Stomach smooth muscle (tissue), 2 donors: ENCODE data around the gene ZFP91.
A peak's percentile ranks its signal among the peaks of the same experiment; 100 is the strongest.

Experiments
- H3K27ac ChIP-seq: one replicate; pipeline ENCODE4 v1.7.0; 2013; ENCODE audit warnings: mild to moderate bottlenecking, low read length, inconsistent platforms
- H3K27me3 ChIP-seq, 2 donors: one replicate each; pipeline ENCODE4 v1.7.0; 2013; ENCODE audit warnings: low read length in 2 of 2; ENCODE audit not compliant: insufficient read depth in 2 of 2, control insufficient read depth in 1 of 2
- H3K36me3 ChIP-seq, 2 donors: one replicate each; pipeline ENCODE4 v1.7.0; 2013; ENCODE audit warnings: low read length in 2 of 2; ENCODE audit not compliant: control insufficient read depth in 2 of 2, insufficient read depth in 2 of 2
- H3K4me1 ChIP-seq: one replicate; pipeline ENCODE4 v1.7.0; 2013; ENCODE audit warnings: low read length; ENCODE audit not compliant: control insufficient read depth, insufficient read depth
- H3K4me3 ChIP-seq, 2 donors: one replicate each; pipeline ENCODE4 v1.7.0; 2013; ENCODE audit warnings: low read length in 2 of 2
- H3K9ac ChIP-seq, 2 donors: one replicate each; pipeline ENCODE4 v1.7.0; 2013; ENCODE audit warnings: low read length in 2 of 2, mild to moderate bottlenecking in 1 of 2
- H3K9me3 ChIP-seq, 2 donors: one replicate each; pipeline ENCODE4 v1.7.0; 2013; ENCODE audit warnings: low read length in 2 of 2; ENCODE audit not compliant: control insufficient read depth in 2 of 2
- donor health status: healthy.
- donor health status: Pancreatic carcinoma.

Gene ZFP91

GRCh38 chr11:58609723-58610122 lies 30.9 kb downstream of the ZFP91 start:
- no peak overlapping the region for H3K27ac ChIP-seq
- H3K27me3 ChIP-seq: no peaks in the 10 kb centered on the region
- H3K9ac ChIP-seq: no peak overlapping the region
- H3K4me3 ChIP-seq: no peak overlapping the region
- no peaks in the 10 kb centered on the region for H3K9me3 ChIP-seq
- no peaks in the 10 kb centered on the region for H3K4me1 ChIP-seq
- peaks cover 24 to 43% of the 10 kb centered on the region in 2 donors for H3K36me3 ChIP-seq

- no peaks in the 10 kb centered on the region for H3K27me3 ChIP-seq
- no peaks in the 10 kb centered on the region for H3K4me1 ChIP-seq
- H3K9me3 ChIP-seq: no peaks in the 10 kb centered on the region
- peaks cover 40 to 64% of the 10 kb centered on the region in 2 donors for H3K36me3 ChIP-seq
- no peak overlapping the region for H3K9ac ChIP-seq
- H3K4me3 ChIP-seq: no peak overlapping the region
- H3K27ac ChIP-seq: no peak overlapping the region
Measured at GRCh38 chr11:58613228-58613627, 34.4 kb downstream of the ZFP91 start.

- Histone ChIP-seq H3K36me3 (peaks cover 38 to 61% of the 10 kb centered on the region in 2 donors), H3K4me3 (no peak overlapping the region), H3K27me3 (no peaks in the 10 kb centered on the region), H3K9me3 (no peaks in the 10 kb centered on the region), H3K27ac (no peak overlapping the region), H3K4me1 (no peaks in the 10 kb centered on the region), H3K9ac (no peak overlapping the region)
Measured at GRCh38 chr11:58615559-58615958, 36.7 kb downstream of the ZFP91 start.

- Histone ChIP-seq H3K9me3 (no peaks in the 10 kb centered on the region), H3K9ac (no peak overlapping the region), H3K4me1 (no peaks in the 10 kb centered on the region), H3K27ac (no peak overlapping the region), H3K27me3 (no peaks in the 10 kb centered on the region), H3K36me3 (peaks cover 36 to 52% of the 10 kb centered on the region in 2 donors), H3K4me3 (no peak overlapping the region)
Measured at GRCh38 chr11:58616594-58616993, 37.7 kb downstream of the ZFP91 start.

- H3K27ac ChIP-seq: no peak overlapping the region
- H3K36me3 ChIP-seq: peaks cover 26 to 44% of the 10 kb centered on the region in 2 donors
- H3K9me3 ChIP-seq: no peaks in the 10 kb centered on the region
- H3K4me3 ChIP-seq: no peak overlapping the region
- H3K9ac ChIP-seq: no peak overlapping the region
- H3K27me3 ChIP-seq: no peaks in the 10 kb centered on the region
- H3K4me1 ChIP-seq: no peaks in the 10 kb centered on the region
Measured at GRCh38 chr11:58617976-58618557, 39.2 kb downstream of the ZFP91 start.

GRCh38 chr11:58621586-58622262 lies 42.9 kb downstream of the ZFP91 start:
- H3K27ac ChIP-seq: no peak overlapping the region
- H3K4me1 ChIP-seq: no peaks in the 10 kb centered on the region
- H3K36me3 ChIP-seq: peaks cover 26 to 35% of the 10 kb centered on the region in 2 donors
- H3K9ac ChIP-seq: peak overlapping the region in 1 of 2 donors; percentile 13
- H3K27me3 ChIP-seq: no peaks in the 10 kb centered on the region
- H3K9me3 ChIP-seq: no peaks in the 10 kb centered on the region
- H3K4me3 ChIP-seq: no peak overlapping the region

GRCh38 chr11:58622344-58622743 lies 43.5 kb downstream of the ZFP91 start, which contains the start of gene CNTF:
Gene CNTF (plus strand): TSS chr11:58622665. CDS start chr11:58622753, 88 bp downstream.
- Histone ChIP-seq H3K9me3 (no peaks in the 10 kb centered on the region), H3K9ac (peak within 1 kb of the TSS in 1 of 2 donors; percentile 13), H3K27me3 (no peaks in the 10 kb centered on the region), H3K36me3 (peaks cover 20 to 29% of the 10 kb centered on the region in 2 donors), H3K4me3 (no peak within 1 kb of the TSS), H3K27ac (peak within 1 kb of the TSS; percentile 20), H3K4me1 (no peaks in the 10 kb centered on the region)

- H3K27ac ChIP-seq: no peak overlapping the region
Measured at GRCh38 chr11:58625086-58625485, 46.2 kb downstream of the ZFP91 start.

GRCh38 chr11:58625826-58626460 lies 47.1 kb downstream of the ZFP91 start:
- Histone ChIP-seq H3K9me3 (no peaks in the 10 kb centered on the region), H3K4me3 (no peak overlapping the region), H3K9ac (no peak overlapping the region), H3K27ac (no peak overlapping the region), H3K4me1 (no peaks in the 10 kb centered on the region), H3K36me3 (peaks cover 14 to 16% of the 10 kb centered on the region in 2 donors), H3K27me3 (no peaks in the 10 kb centered on the region)

More at GRCh38 chr11:58625086-58625485, 46.2 kb downstream of the ZFP91 start:
- Histone ChIP-seq H3K27me3 (no peaks in the 10 kb centered on the region), H3K9ac (no peak overlapping the region), H3K9me3 (no peaks in the 10 kb centered on the region), H3K4me3 (no peak overlapping the region), H3K36me3 (peaks cover 14 to 16% of the 10 kb centered on the region in 2 donors), H3K4me1 (no peaks in the 10 kb centered on the region)

- Histone ChIP-seq H3K9ac (no peak overlapping the region), H3K27ac (no peak overlapping the region), H3K9me3 (no peaks in the 10 kb centered on the region), H3K27me3 (no peaks in the 10 kb centered on the region), H3K4me3 (no peak overlapping the region), H3K36me3 (peaks cover 14 to 16% of the 10 kb centered on the region in 2 donors), H3K4me1 (no peaks in the 10 kb centered on the region)
Measured at GRCh38 chr11:58626934-58627483, 48.1 kb downstream of the ZFP91 start.
